SW 1271 (cell line): Measurements from ENCODE around the gene SMIM35.
"Not testable (repeated sequence)": the region's sequence is repeated elsewhere in the genome, so short reads cannot be mapped to it uniquely, and the experiment has no call there.

Source experiments
- DNase-seq, 2 experiments: peaks; one replicate each; lab custom pipeline; 2025; lab: John Stamatoyannopoulos, UW

SMIM35 gene

DNA sequence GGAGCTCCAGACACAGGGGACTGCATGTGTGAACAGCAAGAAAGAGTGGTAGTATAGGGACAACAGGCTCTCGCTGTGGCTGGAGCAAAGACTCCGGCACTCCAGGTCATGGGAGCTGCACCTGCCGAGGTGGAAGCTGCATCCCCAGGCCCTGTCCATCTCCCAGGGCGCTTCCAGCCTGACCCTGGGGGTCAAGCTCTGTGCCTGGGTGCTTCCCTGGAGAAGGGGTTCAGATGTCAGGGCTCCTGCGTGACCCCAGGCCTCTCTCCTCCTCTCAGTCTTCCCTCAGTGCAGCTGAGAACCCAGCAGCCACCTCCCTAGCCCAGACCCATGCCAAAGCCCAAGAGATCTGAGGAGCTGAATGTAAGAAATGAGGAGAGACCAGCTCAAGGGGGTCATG is 6.5 kb downstream of the SMIM35 start:
- DNase-seq: no peak

DNA sequence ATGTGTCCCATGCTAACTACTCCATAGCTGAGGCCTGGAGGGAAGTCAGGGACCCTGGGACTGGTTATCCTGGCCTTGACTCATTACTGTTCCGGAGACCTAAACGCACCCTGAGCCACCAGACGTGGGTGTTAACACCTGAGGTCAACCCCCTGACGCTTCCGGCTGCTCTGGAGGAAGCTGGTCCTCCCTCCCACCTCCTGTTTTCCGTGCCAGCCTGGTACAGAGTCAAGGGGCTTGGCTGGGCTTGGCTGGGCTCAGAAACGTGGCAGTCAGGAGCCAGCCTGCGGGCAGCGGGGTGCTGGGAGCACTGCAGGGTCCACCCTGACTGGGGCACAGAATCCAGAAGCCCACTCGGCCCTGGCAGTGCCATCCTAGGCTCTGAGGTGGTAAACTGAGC is 7.3 kb downstream of the SMIM35 start:
- no peak for DNase-seq

DNA sequence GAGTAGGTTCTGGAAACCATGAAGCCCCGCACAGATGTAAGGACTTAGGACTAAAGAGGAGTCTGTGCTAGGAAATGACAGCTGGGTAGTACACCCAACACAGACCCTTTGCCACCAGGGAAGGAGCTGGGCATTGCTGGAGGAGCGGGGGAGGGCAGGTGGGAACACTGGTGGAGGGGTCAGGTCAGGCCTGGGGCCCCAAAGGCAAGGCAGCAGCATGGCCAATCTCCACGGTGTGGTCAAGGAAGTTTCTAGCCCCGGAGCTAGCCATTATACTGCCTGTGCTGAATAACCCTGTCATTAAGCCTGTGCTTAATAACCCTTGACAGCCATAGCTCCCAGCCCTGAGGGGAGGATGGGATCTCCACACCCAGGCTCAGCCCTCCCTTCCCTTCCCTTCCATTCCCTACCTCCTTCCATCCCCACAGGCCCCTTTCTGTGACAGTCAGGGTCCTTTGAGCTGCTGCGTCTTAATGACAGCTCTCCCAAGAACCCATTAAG is 7.8 kb downstream of the SMIM35 start:
- DNase-seq: no peak

DNA sequence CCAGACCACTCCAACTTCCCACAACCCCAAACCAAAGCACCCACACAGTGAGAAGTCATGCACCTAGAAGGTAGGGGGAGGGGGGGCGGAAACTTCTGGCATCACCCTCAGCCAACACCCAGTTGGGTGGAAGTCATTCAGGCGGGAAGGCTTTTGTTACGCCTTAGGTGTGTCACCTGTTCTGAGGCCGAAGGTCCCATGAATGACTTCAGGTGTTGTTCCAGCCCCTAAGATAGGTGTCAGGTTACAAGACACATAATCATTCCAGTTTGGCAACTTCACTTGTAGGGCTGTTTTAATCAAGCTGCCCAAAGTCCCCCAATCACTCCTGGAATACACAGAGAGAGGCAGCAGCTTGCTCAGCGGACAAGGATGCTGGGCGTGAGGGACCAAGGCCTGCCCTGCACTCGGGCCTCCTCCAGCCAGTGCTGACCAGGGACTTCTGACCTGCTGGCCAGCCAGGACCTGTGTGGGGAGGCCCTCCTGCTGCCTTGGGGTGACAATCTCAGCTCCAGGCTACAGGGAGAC is 9.9 kb downstream of the SMIM35 start, which contains the start of gene TMPRSS4:
TMPRSS4 (plus strand) TSS at position 325 of the 528 bp plus-strand sequence. CDS start 225 bp downstream, outside the sequence.
- DNase-seq: no peak

DNA sequence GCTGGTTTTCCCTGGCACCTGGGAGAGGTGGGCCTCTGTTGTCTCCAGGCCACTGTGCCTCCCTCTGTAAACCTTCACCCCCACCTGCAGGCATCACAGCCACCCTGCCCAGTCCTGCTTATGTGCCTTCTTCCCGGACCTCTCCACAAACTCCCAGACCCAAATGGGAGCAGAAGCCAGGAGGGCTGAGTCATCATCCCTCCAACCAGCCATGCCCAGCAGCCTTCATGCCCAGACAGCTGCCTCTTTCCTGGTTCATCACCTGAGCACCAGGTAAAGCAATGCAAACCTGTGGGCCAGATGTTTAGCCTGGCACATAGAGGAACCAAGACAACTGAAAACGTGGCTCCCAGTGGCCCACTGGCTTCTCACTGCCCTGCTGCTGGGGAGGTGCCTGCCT is 12.0 kb downstream of the SMIM35 start:
- DNase-seq: no peak

DNA sequence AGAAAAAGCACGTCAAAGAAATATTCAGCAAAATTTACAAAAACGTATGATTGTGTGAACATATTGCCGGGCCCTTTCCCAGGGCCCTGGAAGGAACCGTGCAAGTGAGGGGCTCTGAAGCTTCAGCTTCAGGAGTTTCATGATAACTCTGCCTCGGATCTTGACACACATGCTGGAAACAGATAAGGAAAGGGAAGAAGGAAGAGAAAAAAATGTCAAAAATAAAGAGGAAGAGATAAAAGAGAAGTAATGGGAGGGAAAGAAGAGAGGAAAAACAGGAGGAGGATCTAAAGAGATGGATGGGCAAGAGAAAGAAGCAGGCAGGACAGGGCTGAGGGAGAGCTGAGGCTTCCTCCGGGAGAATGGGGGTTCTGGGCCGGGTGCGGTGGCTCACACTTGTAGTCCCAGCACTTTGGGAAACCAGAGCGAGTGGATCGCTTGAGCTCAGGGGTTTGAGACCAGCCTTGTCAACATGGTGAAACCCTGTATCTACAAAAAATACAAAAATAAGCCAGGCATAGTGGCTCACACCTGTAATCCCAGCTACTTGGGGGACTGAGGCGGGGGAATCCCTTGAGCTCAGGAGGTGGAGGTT is 12.6 kb downstream of the SMIM35 start:
- DNase-seq: no peak

DNA sequence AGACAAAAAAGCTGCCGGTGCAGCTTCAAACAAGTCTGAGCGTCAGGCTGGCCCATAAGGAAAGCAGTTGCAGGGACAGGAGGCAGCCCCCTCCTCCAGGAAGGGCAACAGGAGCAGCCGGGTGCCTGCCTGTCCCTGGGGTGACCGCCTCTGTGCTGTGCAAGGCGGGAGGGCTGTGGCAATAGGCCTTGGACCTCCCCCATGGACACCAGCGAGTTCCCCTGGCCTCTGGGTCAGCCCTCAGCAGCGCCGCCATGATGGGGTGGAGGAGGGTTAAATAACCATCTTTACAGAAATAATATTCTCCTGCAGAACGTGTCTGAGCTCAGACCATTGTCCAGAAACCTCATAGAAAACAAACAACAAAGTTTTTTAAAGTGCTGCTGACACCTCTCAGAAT is 13.2 kb downstream of the SMIM35 start:
- DNase-seq: no peak

DNA sequence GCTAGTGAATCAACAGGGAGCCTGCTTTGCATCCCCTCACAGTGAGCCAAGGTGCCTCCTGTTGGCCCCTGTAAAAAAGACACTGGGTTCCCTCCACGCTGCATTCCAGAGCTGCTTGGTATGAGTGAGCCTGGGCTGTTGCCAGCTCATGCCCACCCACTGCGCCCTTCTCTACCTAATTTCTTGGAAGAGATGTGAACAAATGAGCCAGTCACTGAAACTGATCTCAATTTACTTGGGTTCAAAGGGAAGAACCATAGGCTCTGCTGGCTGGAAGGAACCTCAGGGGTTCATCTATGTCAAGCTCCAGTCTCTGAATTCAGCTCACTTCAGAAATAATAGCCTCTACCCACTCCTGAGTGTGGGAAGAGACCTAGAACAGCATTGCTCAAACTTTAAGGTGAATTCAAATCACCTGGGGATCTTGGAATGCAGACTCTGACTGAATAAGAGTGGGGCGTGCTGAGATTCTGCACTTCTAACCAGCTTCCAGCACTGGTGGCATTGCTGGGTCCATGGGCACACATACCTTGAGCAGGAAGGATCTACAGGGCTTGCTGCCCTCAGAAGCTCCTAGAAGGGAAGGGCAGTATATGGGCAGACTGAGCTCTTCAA is 15.2 kb downstream of the SMIM35 start:
- no peak for DNase-seq

- DNase-seq: no peak
These were observed 17.7 kb downstream of the SMIM35 start for GRCh38 chr11:118068945-118069612.

- DNase-seq: no peak
These were observed 18.4 kb downstream of the SMIM35 start for GRCh38 chr11:118068206-118068944.

GRCh38 chr11:118067006-118067405 is 19.8 kb downstream of the SMIM35 start:
- DNase-seq: no peak

GRCh38 chr11:118065384-118065783 is 21.4 kb downstream of the SMIM35 start:
- DNase-seq: no peak

GRCh38 chr11:118064956-118065355 is 21.8 kb downstream of the SMIM35 start:
- no peak for DNase-seq

DNA sequence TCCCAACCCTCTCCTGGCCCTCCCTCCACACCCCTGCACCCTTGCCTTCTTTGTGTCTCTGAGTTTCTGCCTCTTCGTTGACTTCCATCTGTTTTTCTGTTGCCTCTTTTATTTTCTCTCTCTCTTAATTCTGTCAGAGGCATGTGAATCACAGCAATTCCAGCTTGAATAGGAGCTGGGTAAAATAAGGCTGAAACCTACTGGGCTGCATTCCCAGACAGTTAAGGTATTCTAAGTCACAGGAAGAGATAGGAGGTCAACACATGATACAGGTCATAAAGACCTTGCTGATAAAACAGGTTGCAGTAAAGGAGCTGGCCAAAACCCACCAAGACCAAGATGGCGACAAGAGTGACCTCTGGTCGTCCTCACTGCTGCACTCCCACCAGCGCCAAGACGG is 24.1 kb downstream of the SMIM35 start:
- not testable (repeated sequence) for DNase-seq

GRCh38 chr11:118062181-118062580 is 24.6 kb downstream of the SMIM35 start:
- not testable (repeated sequence) for DNase-seq

GRCh38 chr11:118061586-118062125 is 25.1 kb downstream of the SMIM35 start:
- DNase-seq: no peak

DNA sequence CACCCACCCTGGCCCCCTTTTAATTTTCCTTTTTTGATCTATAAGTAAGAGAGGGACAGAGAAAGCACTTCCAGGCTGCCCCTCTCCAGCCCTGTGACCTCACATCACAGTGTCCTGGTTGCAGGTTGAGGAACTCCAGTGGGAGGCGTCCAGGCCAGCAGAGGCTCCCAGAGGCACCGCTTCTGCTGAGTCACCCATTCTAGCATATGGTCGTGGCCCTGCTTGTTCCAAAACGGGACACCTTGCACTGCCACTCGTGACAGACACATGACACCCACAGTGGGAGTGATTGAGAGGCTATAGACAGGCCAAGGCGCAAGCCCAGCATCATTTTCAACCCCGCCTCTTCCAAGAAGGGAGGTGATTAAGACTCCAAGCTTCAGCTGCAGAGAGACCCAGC is 25.9 kb downstream of the SMIM35 start:
- no peak for DNase-seq

GRCh38 chr11:118060081-118060661 is 26.6 kb downstream of the SMIM35 start:
- DNase-seq: no peak

- DNase-seq: no peak
These were observed 27.4 kb downstream of the SMIM35 start for GRCh38 chr11:118059246-118059940.

- DNase-seq: no peak
These were observed 28.2 kb downstream of the SMIM35 start for GRCh38 chr11:118058311-118059245.
